RWPE2 (cell line): ENCODE data around the gene UGGT2.
"Not testable (repeated sequence)": the region's sequence is repeated elsewhere in the genome, so short reads cannot be mapped to it uniquely, and the experiment has no call there.

Experiments used
- ATAC-seq: fragments of 200-7000 bp; cut with Tn5 transposase; 3 replicates; pipeline ENCODE4 v1.9.1; 2021; ENCODE audit warnings: low read depth
- DNase-seq: peaks from one replicate; pipeline ENCODE4 v3.0.0-alpha.2; 2020; ENCODE audit warnings: low spot score
- H3K27ac ChIP-seq: fragments of 450-650 bp; 2 replicates; pipeline ENCODE4 v1.5.1; 2017; ENCODE audit warnings: mild to moderate bottlenecking; ENCODE audit not compliant: poor library complexity, severe bottlenecking
- H3K27me3 ChIP-seq: fragments of 250-450 bp; sonication (Bioruptor Pico); 2 replicates; pipeline ENCODE4 v1.5.1; 2021; ENCODE audit warnings: mild to moderate bottlenecking, moderate library complexity; ENCODE audit not compliant: insufficient read depth, poor library complexity, severe bottlenecking
- H3K36me3 ChIP-seq: fragments of 250-450 bp; sonication (Bioruptor Pico); 2 replicates; pipeline ENCODE4 v1.5.1; 2020; ENCODE audit warnings: low read depth, mild to moderate bottlenecking, moderate library complexity
- H3K4me1 ChIP-seq: fragments of 250-450 bp; sonication (Bioruptor Pico); 2 replicates; pipeline ENCODE4 v1.5.1; 2021; ENCODE audit warnings: mild to moderate bottlenecking, moderate library complexity; ENCODE audit not compliant: insufficient read depth, poor library complexity, severe bottlenecking
- H3K4me3 ChIP-seq: fragments of 250-450 bp; sonication (Bioruptor Pico); 2 replicates; pipeline ENCODE4 v1.5.1; 2021; ENCODE audit warnings: mild to moderate bottlenecking, moderate library complexity; ENCODE audit not compliant: severe bottlenecking
- H3K9me3 ChIP-seq: fragments of 250-450 bp; sonication (Bioruptor Pico); 2 replicates; pipeline ENCODE4 v1.5.1; 2021; ENCODE audit warnings: mild to moderate bottlenecking, moderate library complexity; ENCODE audit not compliant: severe bottlenecking
- CTCF ChIP-seq: fragments of 450-650 bp; IDR thresholded peaks from one replicate; pipeline ENCODE4 v1.5.1; 2017; ENCODE audit warnings: mild to moderate bottlenecking, moderate library complexity; ENCODE audit not compliant: poor library complexity, severe bottlenecking

UGGT2 gene

GRCh38 chr13:95788100-95788463 is 265.1 kb downstream of the UGGT2 start:
- Histone ChIP-seq H3K27ac (no peak overlapping the region), H3K4me1 (peaks cover 24% of the 10 kb centered on the region), H3K9me3 (no peaks in the 10 kb centered on the region), H3K36me3 (peaks cover 74% of the 10 kb centered on the region), H3K4me3 (no peak overlapping the region), H3K27me3 (no peaks in the 10 kb centered on the region)
- DNase-seq = no peak
- TF ChIP-seq CTCF = no peak
- no peak for ATAC-seq

- no peak for DNase-seq
- TF ChIP-seq CTCF = no peak
- no peaks in the 10 kb centered on the region for H3K9me3 ChIP-seq
- no peak for ATAC-seq
- H3K27ac ChIP-seq = no peak overlapping the region
- no peak overlapping the region for H3K4me3 ChIP-seq
- H3K36me3 ChIP-seq = peaks cover 68% of the 10 kb centered on the region
- no peaks in the 10 kb centered on the region for H3K27me3 ChIP-seq
- H3K4me1 ChIP-seq = peaks cover 21% of the 10 kb centered on the region
These were observed 265.7 kb downstream of the UGGT2 start for GRCh38 chr13:95787356-95788099.

- TF ChIP-seq CTCF = no peak
- DNase-seq (no peak), ATAC-seq (peak; percentile 77)
- no peaks in the 10 kb centered on the region for H3K27me3 ChIP-seq
- H3K4me3 ChIP-seq = no peak overlapping the region
- peaks cover 56% of the 10 kb centered on the region for H3K36me3 ChIP-seq
- peaks cover 18% of the 10 kb centered on the region for H3K4me1 ChIP-seq
- no peaks in the 10 kb centered on the region for H3K9me3 ChIP-seq
- H3K27ac ChIP-seq = peak overlapping the region; percentile 61
These were observed 268.3 kb downstream of the UGGT2 start for GRCh38 chr13:95784900-95785290.

- Histone ChIP-seq H3K27ac (peak overlapping the region; percentile 61), H3K27me3 (no peaks in the 10 kb centered on the region), H3K4me1 (peaks cover 18% of the 10 kb centered on the region), H3K9me3 (no peaks in the 10 kb centered on the region), H3K36me3 (peaks cover 50% of the 10 kb centered on the region), H3K4me3 (no peak overlapping the region)
- no peak for TF ChIP-seq CTCF
- DNase-seq (no peak), ATAC-seq (peak; percentile 86)
These were observed 268.9 kb downstream of the UGGT2 start for GRCh38 chr13:95784161-95784899.

- peaks cover 18% of the 10 kb centered on the region for H3K4me1 ChIP-seq
- ATAC-seq (peak; percentile 26; the same call in 1 of the 3 replicates), DNase-seq (no peak)
- peaks cover 44% of the 10 kb centered on the region for H3K36me3 ChIP-seq
- peak overlapping the region; percentile 61 for H3K27ac ChIP-seq
- H3K4me3 ChIP-seq = no peak overlapping the region
- no peak for TF ChIP-seq CTCF
- no peaks in the 10 kb centered on the region for H3K9me3 ChIP-seq
- no peaks in the 10 kb centered on the region for H3K27me3 ChIP-seq
These were observed 269.5 kb downstream of the UGGT2 start for GRCh38 chr13:95783747-95784146.

GRCh38 chr13:95781940-95782339 is 271.3 kb downstream of the UGGT2 start:
- H3K4me3 ChIP-seq, H3K27me3 ChIP-seq, H3K9me3 ChIP-seq, DNase-seq, ATAC-seq, H3K27ac ChIP-seq: not testable (repeated sequence)
- Histone ChIP-seq H3K4me1 (peaks cover 18% of the 10 kb centered on the region), H3K36me3 (peaks cover 41% of the 10 kb centered on the region)
